ENCODE measurements around the gene ITPR1. TPM values are rescaled to one million over a fixed set of nuclear protein-coding genes. Genes with fewer than 3 reads are reported as not detected.

The ITPR1 gene
- total and polyA plus RNA-seq, 5 experiments from 2014 or later: 8.3 to 80.4 (median 10.6) TPM

- no peaks in the 10 kb centered on the region for H3K9me3 Mint-ChIP-seq
- H3K27me3 Mint-ChIP-seq: no peaks in the 10 kb centered on the region
- H3K27ac Mint-ChIP-seq: peak overlapping the region in 4 of 10 donors; percentile 32 to 51 (median 42)
- ATAC-seq (no peak), DNase-seq (no peak)
- POLR2A ChIA-PET: no interaction called here
- peaks cover 19 to 38% (median 32%) of the 10 kb centered on the region in 4 donors for H3K4me1 Mint-ChIP-seq
- H3K36me3 Mint-ChIP-seq: no peaks in the 10 kb centered on the region
- H3K4me3 Mint-ChIP-seq: no peak overlapping the region
Measured at GRCh38 chr3:4570840-4571621, 77.9 kb downstream of the ITPR1 start.

GRCh38 chr3:4571690-4572334, 78.7 kb downstream of the ITPR1 start:
- H3K36me3 Mint-ChIP-seq: no peaks in the 10 kb centered on the region
- ATAC-seq (peak in 1 of 2 donors; percentile 58), DNase-seq (peak in 2 of 10 donors; percentile 1 to 11)
- POLR2A ChIA-PET: no interaction called here
- H3K4me3 Mint-ChIP-seq: no peak overlapping the region
- H3K4me1 Mint-ChIP-seq: peaks cover 19 to 38% (median 33%) of the 10 kb centered on the region in 4 donors
- H3K9me3 Mint-ChIP-seq: no peaks in the 10 kb centered on the region
- H3K27me3 Mint-ChIP-seq: no peaks in the 10 kb centered on the region
- H3K27ac Mint-ChIP-seq: peak overlapping the region in 1 of 10 donors; percentile 51

GRCh38 chr3:4573153-4573552, 80.0 kb downstream of the ITPR1 start:
- POLR2A ChIA-PET: no interaction called here
- Mint-ChIP-seq H3K27me3 (no peaks in the 10 kb centered on the region), H3K27ac (peak overlapping the region in 2 of 10 donors; percentile 23 to 36), H3K4me3 (no peak overlapping the region), H3K9me3 (no peaks in the 10 kb centered on the region), H3K4me1 (peaks cover 14 to 30% (median 27%) of the 10 kb centered on the region in 4 donors), H3K36me3 (no peaks in the 10 kb centered on the region)
- no peak for DNase-seq
- no peak for ATAC-seq

GRCh38 chr3:4574426-4574965, 81.3 kb downstream of the ITPR1 start:
- Mint-ChIP-seq H3K27ac (no peak overlapping the region), H3K27me3 (no peaks in the 10 kb centered on the region), H3K4me1 (peaks cover 12 to 27% (median 25%) of the 10 kb centered on the region in 4 donors), H3K36me3 (no peaks in the 10 kb centered on the region), H3K9me3 (no peaks in the 10 kb centered on the region), H3K4me3 (no peak overlapping the region)
- DNase-seq: no peak
- POLR2A ChIA-PET: no interaction called here
- no peak for ATAC-seq

- H3K36me3 Mint-ChIP-seq: no peaks in the 10 kb centered on the region
- no peak overlapping the region for H3K27ac Mint-ChIP-seq
- POLR2A ChIA-PET: no interaction called here
- no peak for ATAC-seq
- no peak overlapping the region for H3K4me3 Mint-ChIP-seq
- no peaks in the 10 kb centered on the region for H3K27me3 Mint-ChIP-seq
- DNase-seq: no peak
- peaks cover 15 to 30% (median 25%) of the 10 kb centered on the region in 4 donors for H3K4me1 Mint-ChIP-seq
- H3K9me3 Mint-ChIP-seq: no peaks in the 10 kb centered on the region
Measured at GRCh38 chr3:4575381-4575780, 82.2 kb downstream of the ITPR1 start.

GRCh38 chr3:4577721-4578120, 84.6 kb downstream of the ITPR1 start:
- Mint-ChIP-seq H3K9me3 (no peaks in the 10 kb centered on the region), H3K4me3 (no peak overlapping the region), H3K36me3 (no peaks in the 10 kb centered on the region), H3K27ac (no peak overlapping the region), H3K4me1 (peaks cover 18 to 48% (median 31%) of the 10 kb centered on the region in 4 donors), H3K27me3 (no peaks in the 10 kb centered on the region)
- ATAC-seq (no peak), DNase-seq (no peak)
- POLR2A ChIA-PET: no interaction called here

GRCh38 chr3:4580346-4581123, 87.4 kb downstream of the ITPR1 start:
- DNase-seq: no peak
- POLR2A ChIA-PET: no interaction called here
- H3K4me3 Mint-ChIP-seq: no peak overlapping the region
- H3K27ac Mint-ChIP-seq: peak overlapping the region in 8 of 10 donors; percentile 0 to 73 (median 23)
- peaks cover 20 to 64% (median 53%) of the 10 kb centered on the region in 4 donors for H3K4me1 Mint-ChIP-seq
- no peaks in the 10 kb centered on the region for H3K9me3 Mint-ChIP-seq
- ATAC-seq: no peak
- no peaks in the 10 kb centered on the region for H3K27me3 Mint-ChIP-seq
- no peaks in the 10 kb centered on the region for H3K36me3 Mint-ChIP-seq

GRCh38 chr3:4581124-4581424, 87.9 kb downstream of the ITPR1 start:
- POLR2A ChIA-PET: no interaction called here
- ATAC-seq: no peak
- H3K4me1 Mint-ChIP-seq: peaks cover 19 to 66% (median 55%) of the 10 kb centered on the region in 4 donors

GRCh38 chr3:4581498-4581897, 88.3 kb downstream of the ITPR1 start:
- Mint-ChIP-seq H3K27ac (peak overlapping the region in 4 of 10 donors; percentile 7 to 50 (median 30)), H3K36me3 (no peaks in the 10 kb centered on the region), H3K4me3 (no peak overlapping the region), H3K4me1 (peaks cover 19 to 66% (median 58%) of the 10 kb centered on the region in 4 donors), H3K9me3 (no peaks in the 10 kb centered on the region), H3K27me3 (no peaks in the 10 kb centered on the region)
- DNase-seq (no peak), ATAC-seq (no peak)
- POLR2A ChIA-PET: no interaction called here

More at GRCh38 chr3:4581124-4581424, 87.9 kb downstream of the ITPR1 start:
- H3K36me3 Mint-ChIP-seq: no peaks in the 10 kb centered on the region
- no peak overlapping the region for H3K4me3 Mint-ChIP-seq
- DNase-seq: no peak
- H3K27me3 Mint-ChIP-seq: no peaks in the 10 kb centered on the region
- H3K27ac Mint-ChIP-seq: peak overlapping the region in 8 of 10 donors; percentile 7 to 73 (median 30)
- no peaks in the 10 kb centered on the region for H3K9me3 Mint-ChIP-seq

- Mint-ChIP-seq H3K9me3 (no peaks in the 10 kb centered on the region), H3K27me3 (no peaks in the 10 kb centered on the region), H3K27ac (peak overlapping the region in 6 of 10 donors; percentile 8 to 76 (median 46)), H3K36me3 (no peaks in the 10 kb centered on the region), H3K4me1 (peaks cover 22 to 72% (median 64%) of the 10 kb centered on the region in 4 donors), H3K4me3 (no peak overlapping the region)
- peak in 1 of 2 donors; percentile 23 for ATAC-seq
- POLR2A ChIA-PET: no interaction called here
- DNase-seq: no peak
Measured at GRCh38 chr3:4581920-4582611, 88.9 kb downstream of the ITPR1 start.

- Mint-ChIP-seq H3K27me3 (no peaks in the 10 kb centered on the region), H3K4me3 (no peak overlapping the region), H3K9me3 (no peaks in the 10 kb centered on the region), H3K27ac (peak overlapping the region in 9 of 10 donors; percentile 12 to 76 (median 48)), H3K36me3 (no peaks in the 10 kb centered on the region), H3K4me1 (peaks cover 24 to 76% (median 68%) of the 10 kb centered on the region in 4 donors)
- ATAC-seq (no peak), DNase-seq (no peak)
- POLR2A ChIA-PET: no interaction called here
Measured at GRCh38 chr3:4582624-4583023, 89.5 kb downstream of the ITPR1 start.

GRCh38 chr3:4583416-4583815, 90.3 kb downstream of the ITPR1 start:
- no peaks in the 10 kb centered on the region for H3K36me3 Mint-ChIP-seq
- H3K9me3 Mint-ChIP-seq: no peaks in the 10 kb centered on the region
- POLR2A ChIA-PET: no interaction called here
- H3K27me3 Mint-ChIP-seq: no peaks in the 10 kb centered on the region
- H3K4me1 Mint-ChIP-seq: peaks cover 27 to 79% (median 74%) of the 10 kb centered on the region in 4 donors
- DNase-seq (no peak), ATAC-seq (no peak)
- peak overlapping the region in 6 of 10 donors; percentile 35 to 87 (median 64) for H3K27ac Mint-ChIP-seq
- no peak overlapping the region for H3K4me3 Mint-ChIP-seq

All from naive thymus-derived CD8-positive, alpha-beta T cell (primary cell).